ENCODE data around the gene OR6M1. TPM values are rescaled to one million over a fixed set of nuclear protein-coding genes. Genes with fewer than 3 reads are reported as not detected.

Gene OR6M1, protein sequence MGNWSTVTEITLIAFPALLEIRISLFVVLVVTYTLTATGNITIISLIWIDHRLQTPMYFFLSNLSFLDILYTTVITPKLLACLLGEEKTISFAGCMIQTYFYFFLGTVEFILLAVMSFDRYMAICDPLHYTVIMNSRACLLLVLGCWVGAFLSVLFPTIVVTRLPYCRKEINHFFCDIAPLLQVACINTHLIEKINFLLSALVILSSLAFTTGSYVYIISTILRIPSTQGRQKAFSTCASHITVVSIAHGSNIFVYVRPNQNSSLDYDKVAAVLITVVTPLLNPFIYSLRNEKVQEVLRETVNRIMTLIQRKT
- polyA plus RNA-seq = not detected

GRCh38 chr11:123806249-123806648, at the start of gene OR6M1:
TSS of gene OR6M1 (minus strand) at chr11:123806349. CDS start at chr11:123806349, 0 bp downstream.
- DNase-seq = no peak
- no peaks in the 10 kb centered on the region for H3K9me3 Mint-ChIP-seq
- H3K4me1 Mint-ChIP-seq = no peaks in the 10 kb centered on the region
- H3K27me3 Mint-ChIP-seq (ENCODE audit: low read depth in 3 of 3) = peaks cover 2 to 6% (median 3%) of the 10 kb centered on the region in 3 donors
- no peak within 1 kb of the TSS for H3K4me3 Mint-ChIP-seq
- H3K36me3 Mint-ChIP-seq = no peaks in the 10 kb centered on the region
- no peak within 1 kb of the TSS for H3K27ac Mint-ChIP-seq

DNA sequence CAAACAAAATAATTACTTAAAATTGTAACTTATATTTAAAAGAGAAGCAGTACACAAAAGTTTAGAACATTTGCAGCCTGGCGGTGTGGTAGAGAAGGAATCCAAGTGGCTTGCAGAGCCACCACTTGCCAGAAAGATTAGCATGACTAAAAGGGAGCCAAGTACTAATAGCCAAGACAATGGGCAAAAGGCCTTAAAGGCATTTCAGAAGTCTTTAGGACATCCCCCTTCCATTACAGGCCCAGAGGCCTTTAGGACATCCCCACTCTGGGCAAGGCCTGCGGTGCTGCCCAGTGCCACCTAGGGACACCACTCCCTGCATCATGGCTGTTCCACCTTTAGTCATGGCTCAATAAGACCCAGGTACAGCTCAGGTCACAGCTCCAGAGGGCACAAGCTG, 46.9 kb upstream of the OR6M1 start:
- Mint-ChIP-seq H3K9me3 (peaks cover 0 to 15% (median 0%) of the 10 kb centered on the region in 6 donors), H3K4me3 (no peak overlapping the region), H3K27ac (no peak overlapping the region), H3K4me1 (no peaks in the 10 kb centered on the region), H3K36me3 (no peaks in the 10 kb centered on the region), H3K27me3 (ENCODE audit: low read depth in 3 of 3) (peaks cover 0 to 10% (median 3%) of the 10 kb centered on the region in 3 donors)
- no peak for DNase-seq

DNA sequence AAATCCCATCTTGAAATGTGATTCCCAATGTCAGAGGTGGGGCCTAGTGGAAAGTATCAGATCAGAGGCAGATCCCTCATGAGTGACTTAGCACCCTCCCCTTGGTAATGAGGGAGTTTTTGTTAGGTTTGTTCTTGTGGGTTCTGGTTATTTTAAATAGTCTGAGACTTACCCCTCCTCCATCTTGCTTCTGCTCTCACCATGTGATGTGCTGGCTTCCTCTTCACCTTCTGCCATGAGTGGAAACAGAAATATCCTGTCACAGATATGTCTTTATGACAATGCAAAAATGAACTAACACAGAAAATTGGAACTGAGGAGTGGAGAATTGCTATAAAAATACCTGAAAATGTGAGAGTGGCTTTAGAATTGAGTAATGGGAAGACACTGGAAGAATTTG, 46.2 kb upstream of the OR6M1 start:
- Mint-ChIP-seq H3K27ac (no peak overlapping the region), H3K27me3 (ENCODE audit: low read depth in 3 of 3) (peaks cover 0 to 10% (median 3%) of the 10 kb centered on the region in 3 donors), H3K4me1 (no peaks in the 10 kb centered on the region), H3K4me3 (no peak overlapping the region), H3K36me3 (no peaks in the 10 kb centered on the region), H3K9me3 (peaks cover 0 to 15% (median 0%) of the 10 kb centered on the region in 6 donors)
- no peak for DNase-seq

DNA sequence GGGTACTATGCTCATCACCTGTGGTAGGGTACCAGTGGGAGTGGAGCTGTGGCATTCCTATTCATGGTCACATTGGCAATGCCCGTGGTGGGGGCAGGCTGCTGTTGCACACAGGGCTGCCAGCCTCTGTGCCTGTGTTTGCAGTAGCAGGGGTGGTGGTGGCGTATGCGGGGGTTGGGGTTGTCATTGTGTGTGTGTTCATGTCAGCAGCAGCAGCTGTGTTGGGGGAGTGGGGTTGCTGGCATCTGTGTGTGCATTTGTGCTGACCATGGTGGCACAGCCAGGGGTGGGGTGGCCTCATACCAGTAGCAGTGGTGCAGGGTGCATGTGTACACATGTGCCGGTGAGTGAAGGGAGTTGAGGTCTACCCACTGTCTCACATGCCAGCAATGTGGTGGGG, 45.0 kb upstream of the OR6M1 start:
- Mint-ChIP-seq H3K36me3 (no peaks in the 10 kb centered on the region), H3K9me3 (peaks cover 0 to 15% (median 0%) of the 10 kb centered on the region in 6 donors), H3K27me3 (ENCODE audit: low read depth in 3 of 3) (peaks cover 0 to 7% (median 3%) of the 10 kb centered on the region in 3 donors), H3K4me1 (no peaks in the 10 kb centered on the region), H3K4me3 (no peak overlapping the region), H3K27ac (no peak overlapping the region)
- DNase-seq = no peak

GRCh38 chr11:123841174-123841573, 35.0 kb upstream of the OR6M1 start:
- Mint-ChIP-seq H3K27ac (no peak overlapping the region), H3K4me1 (no peaks in the 10 kb centered on the region), H3K9me3 (peaks cover 0 to 3% (median 0%) of the 10 kb centered on the region in 6 donors), H3K27me3 (ENCODE audit: low read depth in 3 of 3) (peaks cover 2 to 8% (median 4%) of the 10 kb centered on the region in 3 donors), H3K36me3 (no peaks in the 10 kb centered on the region), H3K4me3 (no peak overlapping the region)
- DNase-seq = no peak

DNA sequence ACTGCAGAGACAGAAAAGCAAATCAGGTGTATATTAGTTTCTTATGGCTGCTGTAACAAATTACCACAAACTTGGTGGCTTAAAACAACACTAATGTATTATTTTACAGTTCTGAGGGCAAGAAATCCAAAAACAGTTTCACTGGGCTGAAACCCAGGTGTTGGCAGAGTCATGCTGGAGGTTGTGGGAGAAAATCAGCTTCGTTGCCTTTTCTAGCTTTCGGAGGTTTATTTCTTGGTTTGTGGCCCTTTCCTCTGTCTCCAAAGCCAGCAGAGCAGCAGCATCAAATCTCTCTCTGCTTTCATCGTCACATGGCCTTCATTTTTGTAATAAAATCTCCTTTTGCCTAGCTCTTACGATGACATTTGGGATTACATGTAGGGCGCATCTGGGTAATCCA, 33.0 kb upstream of the OR6M1 start:
- Mint-ChIP-seq H3K36me3 (no peaks in the 10 kb centered on the region), H3K4me1 (no peaks in the 10 kb centered on the region), H3K27ac (no peak overlapping the region), H3K9me3 (peaks cover 0 to 3% (median 0%) of the 10 kb centered on the region in 6 donors), H3K27me3 (ENCODE audit: low read depth in 3 of 3) (peaks cover 3 to 8% (median 4%) of the 10 kb centered on the region in 3 donors), H3K4me3 (no peak overlapping the region)
- no peak for DNase-seq

- Mint-ChIP-seq H3K36me3 (no peaks in the 10 kb centered on the region), H3K27ac (no peak overlapping the region), H3K27me3 (ENCODE audit: low read depth in 3 of 3) (peaks cover 2 to 8% (median 4%) of the 10 kb centered on the region in 3 donors), H3K9me3 (peaks cover 0 to 3% (median 0%) of the 10 kb centered on the region in 6 donors), H3K4me3 (no peak overlapping the region), H3K4me1 (no peaks in the 10 kb centered on the region)
- DNase-seq = no peak
Observed at GRCh38 chr11:123838659-123839058, 32.5 kb upstream of the OR6M1 start.

DNA sequence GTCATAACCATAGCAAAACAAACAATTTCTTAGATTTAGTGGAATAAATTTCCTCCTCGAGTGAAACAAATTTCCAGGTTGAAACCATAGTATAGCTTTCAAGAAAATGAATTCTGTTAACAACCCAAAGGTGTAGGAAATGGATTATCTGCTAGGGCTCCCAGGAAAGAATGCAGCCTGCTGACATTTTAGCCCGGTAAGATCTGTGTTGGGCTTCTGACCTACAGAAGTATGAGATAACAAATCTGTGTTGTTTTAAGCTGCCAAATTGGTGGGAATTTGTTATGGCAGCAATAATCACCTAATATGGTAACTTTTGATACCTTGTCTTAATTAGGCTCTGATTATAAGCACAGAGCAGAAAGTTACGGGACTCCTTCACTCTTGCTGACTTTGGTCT, 32.0 kb upstream of the OR6M1 start:
- Mint-ChIP-seq H3K27me3 (ENCODE audit: low read depth in 3 of 3) (peaks cover 3 to 8% (median 4%) of the 10 kb centered on the region in 3 donors), H3K27ac (no peak overlapping the region), H3K9me3 (peaks cover 0 to 3% (median 0%) of the 10 kb centered on the region in 6 donors), H3K4me3 (no peak overlapping the region), H3K36me3 (no peaks in the 10 kb centered on the region), H3K4me1 (no peaks in the 10 kb centered on the region)
- no peak for DNase-seq

GRCh38 chr11:123833095-123833494, 26.9 kb upstream of the OR6M1 start:
- H3K9me3 Mint-ChIP-seq = peaks cover 0 to 3% (median 0%) of the 10 kb centered on the region in 6 donors
- H3K4me3 Mint-ChIP-seq = no peak overlapping the region
- H3K27me3 Mint-ChIP-seq (ENCODE audit: low read depth in 3 of 3) = peaks cover 3 to 8% (median 4%) of the 10 kb centered on the region in 3 donors
- DNase-seq = no peak
- no peaks in the 10 kb centered on the region for H3K36me3 Mint-ChIP-seq
- no peak overlapping the region for H3K27ac Mint-ChIP-seq
- no peaks in the 10 kb centered on the region for H3K4me1 Mint-ChIP-seq

DNA sequence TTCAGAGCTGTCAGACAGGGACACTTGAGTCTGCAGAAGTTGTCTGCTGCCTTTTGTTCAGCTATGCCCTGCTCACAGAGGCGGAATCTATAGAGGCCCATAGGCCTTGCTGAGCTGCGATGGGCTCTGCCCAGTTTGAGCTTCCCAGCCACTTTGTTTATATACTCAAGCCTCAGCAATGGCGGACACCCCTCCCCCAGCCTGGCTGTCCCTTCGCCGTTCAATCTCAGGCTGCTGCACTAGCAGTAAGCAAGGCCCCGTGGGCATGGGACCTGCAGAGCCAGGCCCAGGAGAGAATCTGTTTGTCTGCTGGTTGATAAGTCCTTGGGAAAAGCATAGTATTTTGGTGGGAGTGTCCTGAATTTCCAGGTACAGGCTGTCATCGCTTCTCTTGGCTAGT, 23.6 kb upstream of the OR6M1 start:
- no peak overlapping the region for H3K27ac Mint-ChIP-seq
- DNase-seq = no peak
- H3K4me1 Mint-ChIP-seq = no peaks in the 10 kb centered on the region
- peaks cover 0 to 13% (median 3%) of the 10 kb centered on the region in 3 donors for H3K27me3 Mint-ChIP-seq (ENCODE audit: low read depth in 3 of 3)
- H3K4me3 Mint-ChIP-seq = no peak overlapping the region
- H3K36me3 Mint-ChIP-seq = no peaks in the 10 kb centered on the region
- peaks cover 0 to 5% (median 0%) of the 10 kb centered on the region in 6 donors for H3K9me3 Mint-ChIP-seq

DNA sequence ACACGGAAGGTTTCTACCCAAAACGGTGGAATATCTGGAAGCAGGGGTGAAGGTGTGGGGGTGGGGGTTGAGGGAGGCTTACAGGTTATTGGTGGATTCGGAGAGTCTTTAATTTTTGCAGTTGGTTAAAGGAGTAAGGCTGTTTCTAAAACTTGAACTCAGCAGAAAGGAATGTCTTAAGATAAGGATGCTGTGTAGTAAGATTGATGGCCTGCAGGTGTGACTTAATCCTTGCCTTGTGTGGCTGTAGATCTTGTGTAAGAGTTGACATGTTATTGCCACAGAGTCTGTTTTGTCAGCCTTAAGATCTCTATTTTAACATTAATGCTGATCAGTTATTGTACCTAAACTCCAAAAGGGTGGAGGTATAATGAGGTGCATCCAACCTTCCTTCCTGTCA, 16.4 kb upstream of the OR6M1 start:
- peaks cover 0 to 9% of the 10 kb centered on the region in 2 donors for H3K4me1 Mint-ChIP-seq
- peaks cover 1 to 14% (median 2%) of the 10 kb centered on the region in 3 donors for H3K27me3 Mint-ChIP-seq (ENCODE audit: low read depth in 3 of 3)
- H3K27ac Mint-ChIP-seq = peak overlapping the region in 1 of 6 donors; percentile 15
- peak overlapping the region in 1 of 5 donors; percentile 68 for H3K4me3 Mint-ChIP-seq
- H3K9me3 Mint-ChIP-seq = peaks cover 0 to 2% (median 0%) of the 10 kb centered on the region in 6 donors
- H3K36me3 Mint-ChIP-seq = no peaks in the 10 kb centered on the region
- no peak for DNase-seq

- no peaks in the 10 kb centered on the region for H3K36me3 Mint-ChIP-seq
- H3K27ac Mint-ChIP-seq = peak overlapping the region in 1 of 6 donors; percentile 29
- peaks cover 0 to 2% (median 0%) of the 10 kb centered on the region in 6 donors for H3K9me3 Mint-ChIP-seq
- peak overlapping the region in 2 of 5 donors; percentile 43 to 68 for H3K4me3 Mint-ChIP-seq
- DNase-seq = peak in 1 of 3 donors; percentile 9
- H3K4me1 Mint-ChIP-seq = peaks cover 0 to 9% of the 10 kb centered on the region in 2 donors
- peaks cover 1 to 12% (median 2%) of the 10 kb centered on the region in 3 donors for H3K27me3 Mint-ChIP-seq (ENCODE audit: low read depth in 3 of 3)
Observed at GRCh38 chr11:123822032-123822431, 15.9 kb upstream of the OR6M1 start.

- no peaks in the 10 kb centered on the region for H3K4me1 Mint-ChIP-seq
- H3K27ac Mint-ChIP-seq = no peak overlapping the region
- H3K36me3 Mint-ChIP-seq = no peaks in the 10 kb centered on the region
- H3K4me3 Mint-ChIP-seq = no peak overlapping the region
- H3K27me3 Mint-ChIP-seq (ENCODE audit: low read depth in 3 of 3) = peaks cover 2 to 6% (median 3%) of the 10 kb centered on the region in 3 donors
- H3K9me3 Mint-ChIP-seq = peaks cover 0 to 1% (median 0%) of the 10 kb centered on the region in 6 donors
- DNase-seq = no peak
Observed at GRCh38 chr11:123815122-123815521, 9.0 kb upstream of the OR6M1 start.

DNA sequence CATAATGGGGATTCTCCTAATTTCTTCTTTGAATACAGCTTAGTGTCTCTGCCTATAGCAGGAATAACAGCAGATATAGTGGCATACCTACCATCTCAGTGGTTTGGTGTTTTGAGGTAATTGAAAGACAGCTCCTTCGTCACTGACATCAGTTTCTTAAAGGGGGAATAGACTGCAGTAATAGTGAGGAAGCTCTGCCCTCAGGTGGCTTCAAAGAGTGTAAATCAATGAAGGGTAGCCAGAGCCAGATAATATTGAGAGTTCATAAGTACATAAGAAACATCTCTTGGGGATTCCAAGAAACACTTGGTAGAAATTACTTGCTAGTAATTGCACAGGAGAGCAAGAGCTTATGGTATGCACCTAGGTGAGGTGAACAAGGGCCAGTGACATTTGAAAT, 4.4 kb downstream of the OR6M1 start:
- H3K4me3 Mint-ChIP-seq = no peak overlapping the region
- no peaks in the 10 kb centered on the region for H3K9me3 Mint-ChIP-seq
- peaks cover 0 to 6% (median 3%) of the 10 kb centered on the region in 3 donors for H3K27me3 Mint-ChIP-seq (ENCODE audit: low read depth in 3 of 3)
- H3K36me3 Mint-ChIP-seq = no peaks in the 10 kb centered on the region
- DNase-seq = no peak
- H3K4me1 Mint-ChIP-seq = no peaks in the 10 kb centered on the region
- H3K27ac Mint-ChIP-seq = no peak overlapping the region
